Limb (tissue), 2 donors: ENCODE data around the gene ZBTB46.

ENCODE experiments used
- DNase-seq, 2 donors: peaks; one replicate each; pipeline ENCODE4 v3.0.0-alpha.2; 2016; ENCODE audit errors: extremely low spot score in 2 of 2

ZBTB46 gene

GRCh38 chr20:63767886-63768285 is 63.2 kb downstream of the ZBTB46 start:
- no peak for DNase-seq

DNA sequence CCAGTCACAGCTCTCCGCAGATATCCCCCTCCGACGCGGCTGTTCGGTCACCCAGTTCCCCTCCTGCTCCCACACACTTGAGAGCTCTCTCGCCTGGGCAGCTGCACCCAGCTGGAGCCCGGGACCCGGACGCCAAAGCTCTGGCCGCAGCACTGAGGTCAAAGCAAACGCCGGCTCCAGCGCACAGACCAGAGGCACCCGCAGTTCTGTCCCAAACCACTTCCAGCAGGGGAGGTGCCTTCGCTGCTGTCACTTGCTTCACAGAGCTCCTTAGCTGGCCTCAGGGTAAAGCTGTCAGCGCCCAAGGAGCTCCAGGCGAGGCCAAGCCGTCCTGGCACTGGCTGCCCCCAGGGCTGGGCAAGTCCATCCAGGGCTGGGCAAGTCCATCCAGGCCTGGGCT is 63.6 kb downstream of the ZBTB46 start:
- DNase-seq = no peak

- DNase-seq = no peak
These were observed 64.2 kb downstream of the ZBTB46 start for GRCh38 chr20:63766695-63767426.

DNA sequence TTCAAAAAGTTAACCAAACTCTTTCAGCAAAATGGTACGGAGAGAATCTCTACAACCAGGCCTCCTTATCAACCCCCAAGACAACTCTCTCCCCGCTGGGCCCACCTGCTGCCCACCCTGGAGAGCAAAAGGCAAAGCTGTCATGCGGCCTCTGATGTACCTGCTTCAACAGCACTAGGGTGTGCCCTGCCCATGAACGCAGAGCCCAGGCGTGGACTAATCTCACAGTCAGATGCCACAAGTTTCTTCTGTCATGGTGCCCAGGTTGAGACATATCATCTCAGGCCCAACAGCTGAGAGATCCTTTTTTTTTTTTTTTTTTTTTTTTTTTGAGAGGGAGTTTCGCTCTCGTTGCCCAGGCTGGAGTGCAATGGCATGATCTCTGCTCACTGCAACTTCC is 65.2 kb downstream of the ZBTB46 start:
- no peak for DNase-seq

GRCh38 chr20:63765082-63765873 is 65.8 kb downstream of the ZBTB46 start:
- DNase-seq = no peak

GRCh38 chr20:63759377-63759901 is 71.6 kb downstream of the ZBTB46 start:
- no peak for DNase-seq

- DNase-seq = no peak
These were observed 72.9 kb downstream of the ZBTB46 start for GRCh38 chr20:63758152-63758551.

DNA sequence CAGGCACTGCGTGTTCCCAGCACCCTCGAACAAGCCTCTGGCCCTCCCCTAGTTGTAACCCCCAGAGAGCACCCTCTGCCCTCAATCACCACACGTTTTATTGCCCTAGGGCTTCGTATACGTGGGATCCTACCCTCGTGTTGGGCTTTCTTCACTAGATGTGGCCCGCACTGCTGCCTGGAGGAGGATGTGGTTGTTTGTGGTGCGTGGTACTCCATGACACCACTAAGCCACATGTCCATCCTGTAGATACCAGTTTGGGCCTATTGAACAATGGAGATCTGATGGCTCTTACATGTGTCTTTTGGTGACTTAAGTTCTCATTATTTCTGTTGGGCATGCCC is 74.4 kb downstream of the ZBTB46 start:
- no peak for DNase-seq

DNA sequence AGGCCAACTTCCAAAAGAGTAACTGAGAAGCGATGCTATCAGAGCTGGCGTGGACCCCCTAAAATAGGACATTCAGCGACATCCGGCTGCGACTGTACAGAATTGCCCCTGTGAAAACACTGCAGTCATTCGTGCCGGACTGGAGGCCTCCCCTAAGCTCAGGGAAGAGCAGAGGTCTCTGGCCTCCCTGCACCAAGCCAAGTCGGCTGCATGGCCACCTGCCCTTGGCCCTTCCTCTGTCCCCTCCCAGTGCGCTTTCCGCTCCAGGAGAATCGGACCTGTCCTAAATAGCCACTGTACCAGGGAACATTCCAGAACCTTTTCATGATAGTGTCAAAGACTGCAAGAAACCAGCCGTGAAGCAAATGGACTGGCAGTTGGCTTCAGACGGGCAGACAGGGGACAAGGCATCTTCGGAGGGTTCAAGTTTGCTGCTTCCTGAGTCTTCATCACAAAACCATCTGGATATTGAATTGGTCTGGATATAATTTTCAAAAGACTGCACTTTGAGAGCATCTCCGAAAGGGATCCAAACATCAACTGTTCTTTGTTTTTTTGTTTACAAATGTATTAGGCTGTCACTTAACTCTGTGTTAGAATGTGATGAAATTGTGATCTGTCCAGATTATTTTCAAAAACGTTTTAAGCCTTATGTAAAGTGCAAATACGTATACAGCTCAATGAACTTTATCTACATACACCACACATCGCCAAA is 75.0 kb downstream of the ZBTB46 start:
- no peak for DNase-seq

DNA sequence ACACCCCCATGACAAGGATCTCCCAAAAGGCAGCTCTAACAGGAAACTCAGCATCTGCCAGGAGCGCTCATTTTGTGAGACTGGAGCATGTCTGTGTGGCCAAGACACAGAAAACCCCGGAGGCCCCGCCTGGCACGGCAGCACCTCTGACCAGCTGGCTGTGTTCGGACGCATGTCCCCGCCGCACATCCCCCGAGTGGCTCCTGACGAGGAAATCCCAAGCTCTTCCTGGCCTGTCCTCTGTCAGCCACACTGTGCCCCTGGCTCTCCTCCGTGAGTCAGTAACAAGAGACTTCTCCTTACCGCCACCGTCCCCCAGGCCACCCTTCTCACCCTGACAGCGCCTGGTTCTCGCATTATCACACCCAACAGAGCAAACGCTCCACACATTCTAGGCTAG is 77.1 kb downstream of the ZBTB46 start:
- peak in 1 of 2 donors; percentile 21 for DNase-seq

DNA sequence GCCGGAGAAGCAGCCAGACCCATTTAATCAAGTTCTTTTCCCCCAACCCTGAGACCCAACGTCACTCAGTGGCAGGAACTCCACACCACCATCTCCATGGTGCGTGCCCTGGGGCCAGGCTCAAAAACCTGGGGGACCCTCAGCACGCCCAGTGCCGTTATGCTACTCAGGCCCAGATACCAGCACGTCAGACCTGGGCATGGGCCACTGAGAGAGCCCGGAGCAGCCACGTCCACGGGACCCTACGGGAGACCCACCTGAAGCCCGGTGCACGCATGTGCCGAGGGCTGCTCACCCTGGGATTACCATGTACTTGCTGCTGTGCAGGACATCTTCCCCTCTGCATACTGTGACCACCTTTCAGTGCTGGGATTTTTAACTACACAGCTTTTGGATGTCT is 77.7 kb downstream of the ZBTB46 start:
- DNase-seq = no peak

- DNase-seq = peak in 1 of 2 donors; percentile 20
These were observed 78.5 kb downstream of the ZBTB46 start for GRCh38 chr20:63752411-63753101.

DNA sequence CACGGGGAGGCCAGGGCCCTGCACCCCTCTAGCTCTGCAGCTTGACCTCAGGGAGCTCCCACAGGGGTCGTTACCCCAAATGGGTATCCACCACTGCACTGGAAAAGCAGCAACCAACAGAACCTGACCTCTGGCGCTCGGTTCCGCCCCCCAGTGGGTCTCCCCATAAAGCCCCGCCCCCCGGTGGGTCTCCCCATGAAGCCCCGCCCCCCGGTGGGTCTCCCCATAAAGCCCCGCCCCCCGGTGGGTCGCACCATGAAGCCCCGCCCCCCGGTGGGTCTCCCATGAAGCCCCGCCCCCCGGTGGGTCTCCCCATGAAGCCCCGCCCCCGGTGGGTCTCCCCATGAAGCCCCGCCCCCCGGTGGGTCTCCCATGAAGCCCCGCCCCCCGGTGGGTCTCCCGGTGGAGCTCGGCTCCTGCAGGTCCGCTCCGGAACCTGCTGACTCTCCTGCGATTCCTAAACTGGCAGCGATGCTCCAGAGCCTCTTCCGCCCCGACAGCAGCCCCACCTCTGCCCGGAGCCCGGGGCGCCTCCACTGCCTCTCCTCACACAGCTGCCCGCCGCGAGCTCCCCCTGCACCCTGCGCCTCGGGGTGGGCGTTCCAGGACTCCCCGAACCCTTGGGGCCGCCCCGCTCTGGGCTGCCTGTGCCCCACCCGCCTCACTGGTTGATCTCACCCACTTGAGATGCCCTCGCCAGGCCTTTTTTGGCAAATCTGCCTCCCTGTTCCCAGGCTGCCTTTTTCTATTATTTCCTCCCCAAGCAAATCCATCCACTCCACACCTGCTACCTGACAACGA is 79.4 kb downstream of the ZBTB46 start:
- DNase-seq = peak in 1 of 2 donors; percentile 35

DNA sequence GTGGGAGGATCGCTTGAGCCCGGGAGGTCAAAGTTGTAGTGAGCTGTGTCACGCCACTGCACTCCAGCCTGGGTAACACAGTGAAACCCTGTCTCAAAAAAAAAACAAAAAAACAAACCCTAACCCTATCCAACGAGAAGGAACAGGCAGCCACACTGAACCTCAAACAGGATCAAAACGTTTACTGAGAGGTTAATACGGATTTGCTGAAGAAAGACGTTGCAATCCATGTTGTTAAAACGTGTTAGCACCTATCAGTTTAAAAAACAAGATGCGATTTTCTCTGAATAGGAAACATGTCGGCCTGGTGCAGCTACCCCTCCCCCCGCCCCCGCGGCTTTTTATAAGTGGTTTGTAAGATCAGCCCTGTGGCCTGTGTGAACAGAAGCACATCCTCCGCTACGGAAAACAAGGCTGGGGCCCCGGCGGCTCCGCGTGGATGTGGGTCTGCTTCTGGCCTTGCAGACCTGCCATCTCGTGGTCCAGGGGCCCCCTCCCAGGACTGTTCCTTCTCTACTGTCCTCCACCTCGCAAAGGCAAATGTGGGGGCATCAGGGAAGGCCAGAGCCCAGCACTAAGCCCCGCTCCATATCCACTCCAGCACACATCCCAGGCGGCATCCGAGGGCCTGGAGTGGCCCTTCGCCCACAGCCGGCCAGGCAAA is 80.1 kb downstream of the ZBTB46 start:
- peak in 1 of 2 donors; percentile 29 for DNase-seq

DNA sequence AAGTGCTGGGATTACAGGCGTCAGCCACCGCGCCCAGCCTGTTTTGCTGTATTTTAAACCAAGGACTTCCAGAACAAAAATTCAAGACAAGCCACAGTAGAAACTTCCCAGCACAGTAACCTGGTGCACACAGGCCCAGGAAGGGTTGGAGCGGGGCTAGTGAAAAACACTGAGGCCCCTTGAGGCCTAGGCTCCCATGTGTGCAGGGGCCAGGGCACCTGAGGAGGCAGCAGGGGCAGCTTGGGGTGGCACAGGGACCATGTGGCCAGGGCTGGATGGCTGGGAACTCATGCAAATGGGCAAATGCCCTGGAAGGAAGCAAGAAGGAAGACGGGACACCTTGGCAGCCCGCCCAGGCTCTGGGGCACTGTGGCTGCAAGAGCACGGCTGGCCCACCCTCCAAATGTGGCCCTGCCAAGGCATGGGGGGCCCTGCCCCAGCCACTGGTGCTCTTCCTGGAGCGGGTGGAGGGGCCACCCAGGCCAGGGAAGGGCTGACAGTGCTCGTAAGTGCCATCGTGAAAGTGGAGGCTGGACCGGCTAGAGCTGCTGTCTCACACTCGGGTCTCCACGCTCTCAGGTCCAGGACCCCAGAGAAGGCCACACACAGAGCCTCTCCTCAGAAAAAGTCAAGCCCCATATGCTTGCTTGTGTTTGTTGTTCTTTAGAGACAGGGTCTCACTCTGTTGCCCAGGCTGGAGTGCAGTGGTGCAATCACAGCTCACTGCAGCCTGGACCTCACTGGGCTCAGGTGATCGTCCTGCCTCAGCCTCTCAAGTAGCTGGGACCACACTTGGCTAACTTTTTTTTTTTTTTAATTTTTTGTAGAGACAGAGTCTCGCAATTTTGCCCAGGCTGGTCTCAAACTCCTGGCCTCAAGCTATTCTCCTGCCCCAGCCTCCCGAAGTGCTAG is 81.2 kb downstream of the ZBTB46 start:
- DNase-seq = no peak

DNA sequence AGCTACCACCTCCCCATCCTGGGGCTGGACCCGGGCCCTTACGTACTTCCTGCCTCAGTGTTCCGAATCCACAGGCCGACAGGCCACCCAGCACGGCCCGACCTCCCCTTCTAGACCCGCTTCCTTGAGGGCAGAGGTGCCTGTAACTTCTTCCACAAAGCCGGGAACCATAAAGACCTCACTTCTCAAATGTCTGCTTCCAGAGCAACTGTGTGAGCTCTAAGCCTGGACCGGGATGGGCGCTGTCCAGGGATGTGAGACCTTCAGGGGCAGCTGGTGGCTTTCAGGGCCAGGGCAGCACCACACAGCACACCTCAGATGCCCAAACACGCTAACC is 82.2 kb downstream of the ZBTB46 start:
- no peak for DNase-seq

DNA sequence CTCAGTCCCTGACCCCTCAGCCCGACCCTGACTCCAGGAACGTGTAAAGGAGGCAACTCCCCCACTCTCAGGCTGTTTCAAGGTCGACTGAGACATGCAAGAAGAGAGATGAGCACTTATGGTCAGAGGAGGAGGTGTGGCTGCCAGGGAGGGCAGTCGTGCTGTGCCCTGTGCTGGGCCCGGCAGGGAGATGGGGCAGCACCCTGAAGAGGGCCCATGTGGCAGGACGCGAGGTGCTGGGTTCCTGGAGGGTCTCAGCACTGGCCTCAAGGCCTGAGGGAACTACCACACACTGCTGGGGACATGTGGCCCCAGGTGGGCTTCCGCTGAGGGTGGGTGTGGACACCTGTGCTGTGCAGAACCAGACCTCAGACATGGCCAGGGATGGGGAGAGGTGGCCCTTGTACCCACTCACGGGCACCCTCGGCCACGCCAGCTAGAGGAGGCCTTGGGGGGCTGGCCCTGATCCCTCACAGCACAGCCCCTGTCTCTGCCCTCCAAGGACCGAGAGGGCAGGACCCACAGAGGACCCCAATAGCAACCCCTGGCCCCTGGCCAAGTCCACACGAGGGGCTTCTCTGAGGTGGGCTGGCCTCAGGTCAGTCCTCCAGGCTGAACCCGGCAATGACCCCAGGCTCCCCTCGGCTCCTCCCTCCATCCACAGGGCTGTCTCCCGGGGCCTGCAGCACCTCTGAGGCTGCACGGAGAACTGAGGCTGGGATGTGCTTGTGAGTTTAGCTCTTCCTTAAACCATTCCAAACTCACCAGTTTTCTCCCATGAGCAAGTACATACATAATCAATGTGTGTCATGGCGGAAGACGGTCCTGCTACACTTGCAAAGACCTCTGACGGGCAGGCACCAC is 82.8 kb downstream of the ZBTB46 start:
- no peak for DNase-seq

GRCh38 chr20:63747622-63748069 is 83.4 kb downstream of the ZBTB46 start:
- no peak for DNase-seq
